HUES6 (cell line): ENCODE results near the gene FLNB.
"Not testable (repeated sequence)": the region's sequence is repeated elsewhere in the genome, so short reads cannot be mapped to it uniquely, and the experiment has no call there.

ENCODE experiments used
- H3K27ac ChIP-seq: 2 replicates; pipeline ENCODE4 v1.7.0; 2013; ENCODE audit warnings: low read depth, mild to moderate bottlenecking, low read length, inconsistent platforms
- H3K27me3 ChIP-seq: 2 replicates; pipeline ENCODE4 v1.6.1; 2013; ENCODE audit warnings: low read length; ENCODE audit not compliant: control insufficient read depth, insufficient read depth
- H3K36me3 ChIP-seq: 2 replicates; pipeline ENCODE4 v1.6.1; 2013; ENCODE audit warnings: low read length; ENCODE audit not compliant: control insufficient read depth, insufficient read depth
- H3K4me1 ChIP-seq: 2 replicates; pipeline ENCODE4 v1.6.1; 2013; ENCODE audit warnings: low read length; ENCODE audit not compliant: control insufficient read depth, insufficient read depth
- H3K4me3 ChIP-seq: 2 replicates; pipeline ENCODE4 v1.5.1; 2013; ENCODE audit warnings: low read depth, low read length
- H3K9ac ChIP-seq: one replicate; pipeline ENCODE4 v1.6.1; 2013; ENCODE audit warnings: mild to moderate bottlenecking, low read length
- H3K9me3 ChIP-seq: 2 replicates; pipeline ENCODE4 v1.6.1; 2013; ENCODE audit warnings: low read depth, low read length; ENCODE audit not compliant: control insufficient read depth, insufficient read depth

FLNB gene

DNA sequence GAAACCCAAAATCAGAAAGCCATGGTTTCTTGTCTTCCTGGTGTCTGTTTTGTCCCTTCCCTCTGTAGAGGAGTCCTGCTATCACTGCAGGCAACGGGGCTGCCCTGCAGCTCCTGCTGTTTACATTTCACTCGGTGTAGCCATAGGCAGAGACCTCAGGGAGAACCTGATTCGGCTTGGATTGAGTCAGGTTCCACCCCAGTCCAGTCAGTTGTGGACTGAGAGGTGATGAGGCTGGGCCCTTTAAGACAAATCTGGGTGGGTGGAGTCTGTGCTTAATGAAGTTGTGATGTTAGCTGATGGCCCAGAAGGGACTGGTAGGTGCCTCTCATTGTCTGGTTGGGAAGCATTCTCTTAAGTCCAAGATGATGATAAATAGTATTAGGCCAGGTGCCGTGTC lies 35.7 kb downstream of the FLNB start:
- H3K27me3 ChIP-seq: no peaks in the 10 kb centered on the region
- H3K4me1 ChIP-seq: peaks cover 75% of the 10 kb centered on the region
- H3K36me3 ChIP-seq: no peaks in the 10 kb centered on the region
- 0 out of 2 replicates have a peak overlapping the region, but pooled peaks have one; percentile 3 for H3K27ac ChIP-seq
- H3K4me3 ChIP-seq: no peak overlapping the region
- H3K9ac ChIP-seq: no peak overlapping the region
- H3K9me3 ChIP-seq: no peaks in the 10 kb centered on the region

DNA sequence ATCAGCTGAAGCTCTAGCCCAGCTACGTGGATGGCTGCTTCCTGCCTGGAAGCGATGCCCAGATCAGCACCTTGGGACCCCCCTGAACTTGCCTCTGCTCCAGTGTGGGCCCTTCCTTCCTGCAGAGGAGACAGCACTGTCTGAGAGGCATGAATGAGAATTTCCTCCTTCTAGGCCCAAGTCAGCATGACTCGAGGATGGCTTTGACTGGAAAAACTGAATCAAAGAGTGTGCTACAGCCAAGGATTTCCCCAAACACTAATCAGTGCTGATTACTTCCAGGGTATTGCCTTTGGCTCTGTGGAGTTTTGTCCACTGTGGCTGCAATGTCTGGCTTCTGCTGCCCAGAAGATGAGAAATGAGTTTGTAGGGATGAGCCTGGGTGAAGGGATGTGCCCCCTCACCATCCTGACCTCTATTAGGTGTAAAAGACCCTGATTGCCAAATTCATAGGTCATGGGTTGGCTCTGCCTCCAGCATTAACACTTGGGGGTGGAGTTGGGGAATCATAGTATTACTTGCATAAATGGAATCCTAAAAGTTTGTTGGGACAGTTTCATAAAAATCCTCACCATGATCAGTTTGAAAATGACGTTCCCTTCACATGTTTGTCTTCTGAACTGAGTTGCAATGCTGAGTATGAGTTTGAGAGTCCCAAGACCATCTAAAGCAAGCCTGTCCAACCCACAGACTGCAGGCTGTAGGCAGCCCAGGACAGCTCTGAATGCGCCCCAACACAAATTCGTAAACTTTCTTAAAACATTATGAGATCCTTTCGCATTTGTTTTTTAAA lies 36.7 kb downstream of the FLNB start:
- H3K36me3 ChIP-seq: no peaks in the 10 kb centered on the region
- no peaks in the 10 kb centered on the region for H3K27me3 ChIP-seq
- H3K4me1 ChIP-seq: peaks cover 73% of the 10 kb centered on the region
- H3K9ac ChIP-seq: no peak overlapping the region
- H3K27ac ChIP-seq: no peak overlapping the region
- no peaks in the 10 kb centered on the region for H3K9me3 ChIP-seq
- no peak overlapping the region for H3K4me3 ChIP-seq

DNA sequence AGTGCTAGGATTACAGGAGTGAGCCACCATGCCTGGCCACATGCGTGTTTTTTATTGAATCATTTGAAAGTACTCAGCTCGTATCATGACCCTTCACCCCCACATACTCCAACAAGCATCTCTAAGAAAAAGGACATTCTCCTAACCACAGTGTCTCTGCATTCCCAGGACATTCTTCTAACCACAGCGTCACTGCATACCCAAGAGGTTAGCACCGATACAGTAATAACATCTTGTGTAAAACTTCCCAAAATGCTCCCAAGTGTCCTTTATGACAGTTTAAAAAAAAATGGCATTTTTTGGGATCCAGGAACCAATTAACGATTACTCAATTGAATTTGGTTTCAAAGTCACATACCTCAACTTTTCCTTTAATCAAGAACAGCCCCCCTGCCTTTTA lies 39.6 kb downstream of the FLNB start:
- Histone ChIP-seq H3K36me3 (no peaks in the 10 kb centered on the region), H3K4me1 (peaks cover 73% of the 10 kb centered on the region), H3K4me3 (no peak overlapping the region), H3K9ac (no peak overlapping the region), H3K9me3 (no peaks in the 10 kb centered on the region), H3K27me3 (no peaks in the 10 kb centered on the region), H3K27ac (peak overlapping the region; percentile 82)

DNA sequence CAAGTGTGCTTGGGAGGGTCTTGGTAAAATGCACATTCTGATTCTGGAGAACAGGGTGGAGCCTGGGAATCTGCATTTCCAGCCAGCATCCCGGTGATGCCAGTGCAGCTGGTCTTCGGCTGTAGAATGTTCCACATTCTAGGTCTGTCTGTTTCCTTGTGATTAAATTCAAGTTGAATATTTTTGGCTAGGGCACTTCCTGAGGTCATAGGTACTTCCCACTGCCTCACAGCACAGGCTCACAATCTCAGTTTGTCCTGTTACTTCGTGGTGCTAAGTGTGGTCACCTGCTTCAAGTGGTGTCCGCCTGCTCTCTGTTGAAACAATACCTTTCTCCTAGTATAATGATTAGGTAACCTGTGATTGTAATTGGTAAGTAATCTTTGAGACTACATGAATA lies 40.1 kb downstream of the FLNB start:
- Histone ChIP-seq H3K9me3 (no peaks in the 10 kb centered on the region), H3K27ac (peak overlapping the region; percentile 82), H3K36me3 (no peaks in the 10 kb centered on the region), H3K4me1 (peaks cover 69% of the 10 kb centered on the region), H3K4me3 (no peak overlapping the region), H3K9ac (peak overlapping the region; percentile 62), H3K27me3 (no peaks in the 10 kb centered on the region)

DNA sequence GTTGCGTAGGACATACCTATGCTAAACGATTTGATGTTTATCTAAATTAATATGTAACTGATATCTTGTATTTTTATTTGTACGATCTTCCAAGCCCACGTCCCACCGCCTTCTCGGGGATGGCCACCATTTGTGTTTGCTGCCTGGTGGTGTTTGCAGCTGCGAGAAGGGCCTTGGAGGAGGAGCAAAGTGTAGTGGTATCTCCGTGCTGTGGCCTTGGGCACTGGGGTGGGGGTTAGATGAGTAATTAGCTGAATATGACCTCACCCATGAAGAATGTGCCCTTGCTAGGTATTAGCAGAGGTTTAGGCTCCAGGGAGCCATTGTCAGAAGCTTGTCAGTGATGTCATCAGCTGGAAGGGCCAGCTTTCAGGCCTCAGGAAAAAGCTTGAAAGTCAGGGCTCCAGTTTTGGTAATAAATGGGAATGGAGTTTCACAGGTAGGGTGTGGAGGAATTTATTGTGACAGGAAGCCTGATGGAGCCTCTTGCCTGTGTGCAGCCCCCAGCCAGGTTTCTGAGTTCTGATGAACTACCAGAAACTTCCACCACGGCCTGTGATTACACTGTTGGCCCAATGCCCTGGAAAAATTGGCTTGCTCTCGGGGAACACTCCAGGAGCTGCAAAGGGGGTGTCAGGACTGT lies 41.0 kb downstream of the FLNB start:
- Histone ChIP-seq H3K4me3 (no peak overlapping the region), H3K9ac (peak overlapping the region; percentile 73), H3K36me3 (no peaks in the 10 kb centered on the region), H3K4me1 (peaks cover 59% of the 10 kb centered on the region), H3K9me3 (no peaks in the 10 kb centered on the region), H3K27ac (peak overlapping the region; percentile 90), H3K27me3 (no peaks in the 10 kb centered on the region)

DNA sequence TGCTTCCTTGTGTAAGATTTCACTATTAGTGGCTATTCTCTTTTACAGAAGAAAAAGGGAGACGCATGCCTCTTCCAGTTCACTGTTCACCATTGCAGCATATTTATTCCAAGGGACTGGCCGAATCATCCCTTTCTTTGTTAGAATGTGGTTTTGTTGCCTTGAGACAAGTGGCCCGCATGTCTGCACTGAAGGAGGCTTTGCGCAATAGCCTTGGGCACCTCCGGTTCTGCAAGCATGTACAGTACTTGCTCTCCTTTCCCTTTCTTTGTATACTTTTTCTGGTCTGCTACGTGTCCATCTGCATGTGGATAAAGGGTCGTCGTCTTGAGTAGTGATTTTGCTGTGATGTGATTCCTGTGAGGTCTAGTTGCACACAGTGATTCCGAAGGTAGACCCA lies 43.0 kb downstream of the FLNB start:
- no peak overlapping the region for H3K4me3 ChIP-seq
- peak overlapping the region; percentile 90 for H3K27ac ChIP-seq
- peaks cover 49% of the 10 kb centered on the region for H3K4me1 ChIP-seq

DNA sequence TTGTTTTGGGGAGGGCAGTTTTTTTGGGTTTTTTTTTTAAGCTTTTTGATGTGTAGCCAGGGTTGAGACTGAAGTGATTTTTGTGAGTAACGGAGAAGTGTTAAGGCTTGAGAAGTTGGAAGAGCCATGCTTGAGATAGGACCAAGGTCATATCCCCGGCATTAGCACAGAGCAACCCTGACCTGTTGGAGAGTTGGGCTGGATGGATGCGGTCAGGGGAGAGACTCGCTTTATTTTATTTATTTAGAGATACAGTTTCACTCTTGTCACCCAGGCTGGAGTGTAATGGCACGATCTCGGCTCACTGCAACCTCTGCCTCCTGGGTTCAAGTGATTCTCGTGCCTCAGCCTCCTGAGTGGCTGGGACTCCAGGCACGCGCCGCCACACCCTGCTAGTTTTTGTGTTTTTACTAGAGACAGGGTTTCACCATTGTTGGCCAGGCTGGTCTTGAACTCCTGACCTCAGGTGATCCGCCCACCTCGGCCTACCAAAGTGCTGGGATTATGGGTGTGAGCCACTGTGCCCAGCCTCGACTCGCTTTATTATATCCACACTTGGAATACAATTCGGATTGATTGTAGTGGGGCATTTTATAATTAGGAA lies 43.5 kb downstream of the FLNB start:
- Histone ChIP-seq H3K4me1 (peaks cover 49% of the 10 kb centered on the region), H3K27ac (peak overlapping the region; percentile 90)
- not testable (repeated sequence) for H3K27me3 ChIP-seq, H3K4me3 ChIP-seq, H3K9ac ChIP-seq, H3K9me3 ChIP-seq, H3K36me3 ChIP-seq

More for the DNA sequence above, 43.0 kb downstream of the FLNB start:
- Histone ChIP-seq H3K27me3 (no peaks in the 10 kb centered on the region), H3K9me3 (no peaks in the 10 kb centered on the region), H3K36me3 (no peaks in the 10 kb centered on the region), H3K9ac (peak overlapping the region; percentile 26)

DNA sequence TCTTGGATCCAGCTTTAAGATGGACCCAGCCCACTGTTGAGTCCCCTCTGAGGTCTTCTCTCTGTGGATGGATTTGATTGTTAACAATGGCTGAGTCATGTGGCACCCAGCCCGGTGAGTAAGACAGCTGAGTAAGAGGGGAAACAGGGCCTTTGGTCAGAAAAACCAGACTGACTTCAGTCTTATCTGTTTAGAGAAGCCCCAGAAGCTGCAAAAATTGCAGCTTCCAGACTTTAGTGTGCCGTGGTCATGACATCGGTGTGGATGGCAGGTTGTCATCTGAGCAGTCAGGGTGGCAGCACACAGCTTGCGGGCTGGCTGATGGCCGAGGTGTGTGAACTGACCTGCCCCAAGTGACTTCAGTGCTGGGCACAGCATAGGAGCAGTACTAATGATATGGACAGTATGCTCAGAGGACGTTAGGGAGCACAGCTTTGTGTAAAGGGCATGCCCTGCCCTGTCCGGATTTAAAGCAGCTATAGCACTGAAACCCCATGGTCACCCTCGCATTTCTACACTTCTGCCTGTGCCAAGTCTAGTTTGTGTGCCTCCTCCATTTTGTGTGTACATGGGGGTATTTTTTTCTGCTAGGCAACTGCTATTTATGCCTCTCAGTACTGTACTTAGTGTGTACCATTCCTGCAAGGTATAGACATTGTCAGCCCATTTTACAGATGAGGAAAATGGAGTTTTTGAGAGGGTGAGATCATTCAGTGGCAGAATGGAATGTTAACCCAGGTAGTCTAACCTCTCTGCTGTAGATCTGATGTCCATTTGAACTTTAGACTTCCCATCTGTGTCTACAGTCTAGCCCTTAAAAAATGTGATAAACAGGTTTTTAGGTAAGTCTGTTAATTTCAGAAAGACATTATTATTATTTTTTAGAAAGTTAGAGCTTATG lies 44.4 kb downstream of the FLNB start:
- peaks cover 49% of the 10 kb centered on the region for H3K4me1 ChIP-seq
- H3K36me3 ChIP-seq: no peaks in the 10 kb centered on the region
- peak overlapping the region; percentile 22; the same call in 1 of the 2 replicates for H3K27ac ChIP-seq

DNA sequence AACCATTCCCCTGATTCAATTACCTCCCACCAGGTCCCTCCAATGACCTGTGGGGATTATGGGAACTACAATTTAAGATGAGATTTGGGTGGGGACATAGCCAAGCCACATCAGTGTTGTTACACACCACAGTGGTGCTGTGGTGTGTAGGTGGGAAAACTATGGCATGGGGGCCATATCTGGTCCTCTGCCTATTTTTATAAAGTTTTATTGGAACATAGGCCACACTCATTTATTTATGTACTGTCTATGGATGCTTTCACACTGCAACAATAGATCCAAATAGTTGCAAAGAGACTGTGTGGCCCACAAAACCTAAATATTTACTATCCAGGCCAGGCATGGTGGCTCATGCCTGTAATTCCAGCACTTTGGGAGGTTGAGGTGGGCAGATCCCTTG lies 46.4 kb downstream of the FLNB start:
- Histone ChIP-seq H3K27me3 (no peaks in the 10 kb centered on the region), H3K4me1 (peaks cover 45% of the 10 kb centered on the region), H3K4me3 (no peak overlapping the region), H3K9me3 (no peaks in the 10 kb centered on the region), H3K27ac (no peak overlapping the region), H3K36me3 (no peaks in the 10 kb centered on the region), H3K9ac (no peak overlapping the region)

More for the DNA sequence above, 44.4 kb downstream of the FLNB start:
- Histone ChIP-seq H3K9ac (peak overlapping the region; percentile 26), H3K9me3 (no peaks in the 10 kb centered on the region), H3K4me3 (no peak overlapping the region), H3K27me3 (no peaks in the 10 kb centered on the region)

DNA sequence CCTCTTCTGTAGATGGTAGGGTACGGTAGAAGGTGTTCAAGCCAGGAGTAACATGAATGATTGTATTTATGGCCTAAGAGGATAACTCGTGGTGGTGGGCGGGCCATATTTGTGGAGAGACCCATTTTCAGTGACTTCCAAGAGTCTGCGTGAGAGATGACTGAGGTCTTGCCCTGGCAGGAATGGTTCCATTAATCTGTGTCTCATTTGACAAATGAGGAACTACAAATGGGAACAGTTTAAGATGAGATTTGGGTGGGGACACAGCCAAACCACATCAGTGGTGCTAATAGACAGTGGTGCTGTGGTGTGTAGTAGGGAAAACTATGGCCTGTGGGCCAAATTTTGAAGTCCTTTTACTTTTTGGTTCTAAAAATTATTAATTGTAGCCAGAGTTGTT lies 47.1 kb downstream of the FLNB start:
- no peaks in the 10 kb centered on the region for H3K36me3 ChIP-seq
- no peak overlapping the region for H3K27ac ChIP-seq
- peaks cover 44% of the 10 kb centered on the region for H3K4me1 ChIP-seq
- H3K4me3 ChIP-seq: no peak overlapping the region
- no peak overlapping the region for H3K9ac ChIP-seq
- H3K27me3 ChIP-seq: no peaks in the 10 kb centered on the region
- H3K9me3 ChIP-seq: no peaks in the 10 kb centered on the region
